IMR-90 (cell line): ENCODE results near the gene OGFOD3. TPM values are rescaled to one million over a fixed set of nuclear protein-coding genes. Genes with fewer than 3 reads are reported as not detected.

Source experiments
- ATAC-seq: fragments of 200-7000 bp; cut with Tn5 transposase; 2 replicates; pipeline ENCODE4 v1.9.1; 2020; ENCODE audit warnings: low read depth, mild to moderate bottlenecking, moderate library complexity
- BruUV-seq: library from RNA; stranded (reverse); fragments of 400-500 nt; replicated peaks from 2 replicates; lab custom pipeline; 2021; lab: Mats Ljungman, UMichigan
- CTCF ChIA-PET: fragments of 300-600 bp; formaldehyde crosslinking; extraction: SDS; loops from one replicate; lab custom pipeline; 2021; ENCODE audit warnings: antibody characterized with exemption; lab: Yijun Ruan, JAX
- POLR2A ChIA-PET: fragments of 300-600 bp; sonication (Branson Sonifier 250); formaldehyde crosslinking; loops from one replicate; lab custom pipeline; 2022; ENCODE audit warnings: antibody characterized with exemption; ENCODE audit not compliant: unreplicated experiment; lab: Charles Lee
- DNase-seq: peaks from one replicate; pipeline ENCODE4 v3.0.0; 2013
- H2AFZ ChIP-seq: replicated peaks from 2 replicates; pipeline ENCODE3; 2013; ENCODE audit warnings: low read length, mild to moderate bottlenecking; ENCODE audit not compliant: poor library complexity
- H2AK5ac ChIP-seq: 2 replicates; pipeline ENCODE4 v1.6.1; 2013; ENCODE audit warnings: low read depth, low read length, inconsistent platforms
- H2AK9ac ChIP-seq: replicated peaks from 2 replicates; pipeline ENCODE3; 2013; ENCODE audit warnings: mild to moderate bottlenecking, low read depth, low read length, moderate library complexity; ENCODE audit not compliant: poor library complexity
- H2BK120ac ChIP-seq: 2 replicates; pipeline ENCODE4 v1.6.1; 2013; ENCODE audit warnings: low read depth, low read length, inconsistent platforms
- H2BK15ac ChIP-seq: 3 replicates; pipeline ENCODE4 v1.6.1; 2013; ENCODE audit warnings: low read depth, low read length, inconsistent platforms
- H2BK20ac ChIP-seq: 2 replicates; pipeline ENCODE4 v1.6.1; 2013; ENCODE audit warnings: low read depth, mild to moderate bottlenecking, inconsistent platforms, low read length, moderate library complexity
- H2BK5ac ChIP-seq: 2 replicates; pipeline ENCODE4 v1.6.1; 2013; ENCODE audit warnings: mild to moderate bottlenecking, low read depth, low read length, inconsistent platforms; ENCODE audit not compliant: poor library complexity, severe bottlenecking
- H3K14ac ChIP-seq: replicated peaks from 2 replicates; pipeline ENCODE4 v1.6.1; 2013; ENCODE audit warnings: low read depth, low read length, inconsistent platforms
- H3K18ac ChIP-seq: 2 replicates; pipeline ENCODE4 v1.6.1; 2013; ENCODE audit warnings: low read depth, low read length, control low read depth
- H3K23ac ChIP-seq: 2 replicates; pipeline ENCODE4 v1.6.1; 2013; ENCODE audit warnings: low read depth, low read length, inconsistent platforms
- H3K27ac ChIP-seq: 2 replicates; pipeline ENCODE4 v1.5.1; 2013; ENCODE audit warnings: mild to moderate bottlenecking, control low read depth, low read length; ENCODE audit not compliant: insufficient read depth
- H3K27me3 ChIP-seq: 2 replicates; pipeline ENCODE4 v1.6.1; 2013; ENCODE audit warnings: low read length; ENCODE audit not compliant: control insufficient read depth, insufficient read depth
- H3K36me3 ChIP-seq: 2 replicates; pipeline ENCODE4 v1.6.1; 2013; ENCODE audit warnings: low read length, mixed read lengths; ENCODE audit not compliant: control insufficient read depth, insufficient read depth
- H3K4ac ChIP-seq: 2 replicates; pipeline ENCODE4 v1.6.1; 2013; ENCODE audit warnings: low read depth, low read length, inconsistent platforms
- H3K4me1 ChIP-seq: 2 replicates; pipeline ENCODE4 v1.6.1; 2013; ENCODE audit warnings: low read length, mixed read lengths; ENCODE audit not compliant: control insufficient read depth, insufficient read depth
- H3K4me2 ChIP-seq: 2 replicates; pipeline ENCODE4 v1.6.1; 2013; ENCODE audit warnings: low read depth, mild to moderate bottlenecking, control low read depth, low read length, moderate library complexity
- H3K4me3 ChIP-seq: 2 replicates; pipeline ENCODE4 v1.5.1; 2013; ENCODE audit warnings: low read depth, mild to moderate bottlenecking, control low read depth, low read length, moderate library complexity; ENCODE audit not compliant: insufficient read depth
- H3K56ac ChIP-seq: 2 replicates; pipeline ENCODE4 v1.6.1; 2013; ENCODE audit warnings: low read length, inconsistent platforms; ENCODE audit not compliant: insufficient read depth; ENCODE audit errors: extremely low read depth
- H3K79me1 ChIP-seq, 2 experiments: 2 replicates each; pipeline ENCODE4 v1.6.1; 2013; ENCODE audit warnings: low read length in 2 of 2, inconsistent platforms in 1 of 2, low read depth in 1 of 2
- H3K9ac ChIP-seq: 2 replicates; pipeline ENCODE4 v1.6.1; 2013; ENCODE audit warnings: low read depth, low read length, control low read depth
- H3K9me1 ChIP-seq: 2 replicates; pipeline ENCODE4 v1.6.1; 2013; ENCODE audit warnings: low read length, inconsistent platforms; ENCODE audit not compliant: insufficient read depth
- H3K9me3 ChIP-seq: 2 replicates; pipeline ENCODE4 v1.6.1; 2013; ENCODE audit warnings: low read length; ENCODE audit not compliant: control insufficient read depth, insufficient read depth
- H4K20me1 ChIP-seq: 2 replicates; pipeline ENCODE4 v1.6.1; 2013; ENCODE audit warnings: low read length, inconsistent platforms; ENCODE audit not compliant: insufficient read depth
- H4K5ac ChIP-seq: 2 replicates; pipeline ENCODE4 v1.6.1; 2013; ENCODE audit warnings: mild to moderate bottlenecking, low read depth, low read length, control low read depth
- H4K8ac ChIP-seq, 2 experiments: 2 replicates each; pipeline ENCODE4 v1.6.1; 2013; ENCODE audit warnings: low read depth in 2 of 2, low read length in 2 of 2, control low read depth in 1 of 2, inconsistent platforms in 1 of 2
- H4K91ac ChIP-seq: 2 replicates; pipeline ENCODE4 v1.6.1; 2013; ENCODE audit warnings: low read depth, low read length, inconsistent platforms; ENCODE audit not compliant: insufficient read depth
- BHLHE40 ChIP-seq: fragments of 150-350 bp; IDR thresholded peaks from 2 replicates; pipeline ENCODE4 v1.6.1; 2016; ENCODE audit warnings: mild to moderate bottlenecking, low read depth, low read length
- CEBPB ChIP-seq: IDR thresholded peaks from 2 replicates; pipeline ENCODE4 v1.6.1; 2012; ENCODE audit warnings: low read depth, low read length, improper control_type of control experiment
- CHD1 ChIP-seq: IDR thresholded peaks from 2 replicates; pipeline ENCODE4 v1.6.1; 2012; ENCODE audit warnings: low read depth, low read length, improper control_type of control experiment
- FOS ChIP-seq: fragments of 150-350 bp; IDR thresholded peaks from 2 replicates; pipeline ENCODE4 v1.6.1; 2016; ENCODE audit warnings: low read depth, low read length
- MAFK ChIP-seq: IDR thresholded peaks from 2 replicates; pipeline ENCODE4 v1.6.1; 2012; ENCODE audit warnings: low read depth, low read length, improper control_type of control experiment
- MAZ ChIP-seq: IDR thresholded peaks from 2 replicates; pipeline ENCODE4 v1.6.1; 2012; ENCODE audit warnings: low read depth, mild to moderate bottlenecking, low read length, improper control_type of control experiment, moderate library complexity, borderline replicate concordance
- MXI1 ChIP-seq: IDR thresholded peaks from 2 replicates; pipeline ENCODE4 v1.6.1; 2012; ENCODE audit warnings: low read depth, mild to moderate bottlenecking, low read length, moderate library complexity, borderline replicate concordance
- NFE2L2 ChIP-seq: fragments of 150-350 bp; IDR thresholded peaks from 2 replicates; pipeline ENCODE4 v1.6.1; 2016; ENCODE audit warnings: low read depth, mild to moderate bottlenecking, low read length
- POLR2A ChIP-seq: IDR thresholded peaks from 2 replicates; pipeline ENCODE4 v1.6.1; 2012; ENCODE audit warnings: mild to moderate bottlenecking, low read depth, low read length
- RAD21 ChIP-seq: IDR thresholded peaks from 2 replicates; pipeline ENCODE4 v1.6.1; 2012; ENCODE audit warnings: low read length, improper control_type of control experiment
- RCOR1 ChIP-seq: IDR thresholded peaks from 2 replicates; pipeline ENCODE4 v1.6.1; 2012; ENCODE audit warnings: mild to moderate bottlenecking, low read length, improper control_type of control experiment; ENCODE audit not compliant: insufficient replicate concordance
- RFX5 ChIP-seq: IDR thresholded peaks from 2 replicates; pipeline ENCODE4 v1.8.0; 2012; ENCODE audit warnings: low read depth, mild to moderate bottlenecking, low read length, moderate library complexity
- SMC3 ChIP-seq: fragments of 150-350 bp; IDR thresholded peaks from 2 replicates; pipeline ENCODE4 v1.6.1; 2016; ENCODE audit warnings: low read depth, mild to moderate bottlenecking, antibody characterized with exemption, low read length, moderate library complexity
- WGBS, 2 experiments: methylation state at CpG; one replicate each; pipeline versions ENCODE4 v1.1.5 to v1.1.7; 2013; ENCODE audit warnings: missing lambda C conversion rate in 2 of 2; ENCODE audit not compliant: insufficient read length in 1 of 2; ENCODE audit errors: extremely low coverage in 2 of 2; 5-methylcytosine and 5-hydroxymethylcytosine counted together
- dilution Hi-C: fragments of 300-500 bp; cut with HindIII; formaldehyde crosslinking; loops from one replicate; pipeline ENCODE4 v1.14.3; 2018; ENCODE audit warnings: low sequenced_read_pairs; ENCODE audit not compliant: unreplicated experiment
- in situ Hi-C: fragments of 300-500 bp; cut with MboI; formaldehyde crosslinking; loops from 3 replicates; pipeline ENCODE4 v1.14.3; 2019; ENCODE audit warnings: low sequenced_read_pairs, inconsistent platforms, mixed read lengths
- intact Hi-C: fragments of 100-400 bp; cut with micrococcal nuclease; formaldehyde crosslinking; loops from 2 replicates; pipeline ENCODE4 v1.10.0; 2022
- polyA plus RNA-seq, 3 experiments: library from polyadenylated mRNA; depleted of rRNA; stranded (reverse); fragments of >200 nt; gene quantifications; 2 replicates each; pipeline ENCODE4 v1.2.3, GENCODE V29; 2012; ENCODE audit warnings: low replicate concordance in 1 of 3
- total RNA-seq: library from RNA; depleted of rRNA; stranded (reverse); fragments of >200 nt; gene quantifications from 2 replicates; pipeline ENCODE4 v1.2.3, GENCODE V29; 2012
- TF ChIP-seq, protein P1 (sequence below): conservative IDR thresholded peaks from 2 replicates; pipeline ENCODE4 v1.5.1; 2012; ENCODE audit warnings: mild to moderate bottlenecking, low read depth, low read length, improper control_type of control experiment
- TF ChIP-seq, protein P2 (sequence below): fragments of 150-350 bp; IDR thresholded peaks from 2 replicates; pipeline ENCODE4 v1.6.1; 2016; ENCODE audit warnings: low read depth, mild to moderate bottlenecking, low read length, moderate library complexity, borderline replicate concordance
- TF ChIP-seq, protein P3 (sequence below): fragments of 150-350 bp; IDR thresholded peaks from 2 replicates; pipeline ENCODE4 v1.6.1; 2017; ENCODE audit warnings: mild to moderate bottlenecking, antibody characterized with exemption, low read length, low read depth

The OGFOD3 gene
- total and polyA plus RNA-seq, 2 of the 4 experiments (the other 2 are of a cell fraction), result 25.3 to 33.4 TPM

DNA sequence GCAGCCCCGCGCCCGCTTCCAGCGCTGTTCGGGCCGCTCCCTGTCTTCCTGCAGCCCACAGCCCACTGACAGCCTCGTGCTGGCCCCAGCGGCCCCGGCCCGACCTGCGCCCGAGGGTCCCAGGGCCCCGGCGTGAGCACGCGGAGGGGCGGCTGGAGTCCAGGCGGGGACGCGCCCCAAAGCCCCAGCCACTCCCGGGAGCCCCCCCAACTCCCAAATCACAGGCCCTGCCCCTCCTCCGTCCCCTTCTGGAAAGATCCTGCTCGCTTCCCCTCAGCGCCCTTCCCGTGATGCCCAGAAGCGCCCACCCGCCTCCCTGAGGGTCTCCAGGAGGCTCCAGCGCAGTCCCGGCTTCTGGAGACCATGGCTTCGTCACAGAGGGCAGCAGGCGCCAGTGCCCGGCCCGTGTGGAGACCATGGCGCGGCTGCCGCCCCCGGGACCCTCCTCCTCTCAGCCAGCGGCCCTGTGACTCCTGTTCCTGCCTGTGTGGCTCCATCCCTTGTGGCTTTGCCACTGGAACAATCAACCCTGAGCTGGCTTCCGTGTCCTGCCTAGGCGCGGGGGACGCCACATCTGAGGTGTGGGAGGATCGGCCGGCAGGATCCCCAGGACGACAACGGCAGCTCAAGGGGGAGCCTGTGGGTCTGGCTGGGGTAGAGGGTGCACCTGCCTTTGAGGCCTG lies 42.9 kb downstream of the OGFOD3 start:
- Histone ChIP-seq H4K91ac (no peak overlapping the region), H3K4me2 (no peak overlapping the region), H3K18ac (no peak overlapping the region), H2BK120ac (no peak overlapping the region), H3K4ac (no peak overlapping the region), H3K36me3 (no peaks in the 10 kb centered on the region), H2AK9ac (no peak overlapping the region), H3K4me1 (no peaks in the 10 kb centered on the region), H2BK20ac (no peak overlapping the region), H3K27me3 (peaks cover 69% of the 10 kb centered on the region), H3K23ac (no peak overlapping the region), H2BK5ac (no peak overlapping the region), H3K14ac (no peak overlapping the region), H3K27ac (no peak overlapping the region), H3K56ac (no peak overlapping the region), H4K20me1 (no peaks in the 10 kb centered on the region), H4K5ac (no peak overlapping the region), H3K9me1 (no peaks in the 10 kb centered on the region), H3K9me3 (no peaks in the 10 kb centered on the region), H3K9ac (no peak overlapping the region), H2BK15ac (no peak overlapping the region), H4K8ac (no peak overlapping the region), H2AFZ (no peak overlapping the region), H3K79me1 (no peaks in the 10 kb centered on the region), H3K4me3 (no peak overlapping the region), H2AK5ac (no peak overlapping the region)
- CTCF ChIA-PET, result no interaction called here
- dilution Hi-C loops, result no loop called here
- 46% methylated on average over 27 of the region's 46 CpGs; no CpG with 5 or more reads in 1 of the 2 experiments for WGBS, 2 experiments
- ATAC-seq (no peak), DNase-seq (no peak)
- POLR2A ChIA-PET, result no interaction called here
- TF ChIP-seq BHLHE40 (no peak), MXI1 (no peak), NFE2L2 (no peak), SMC3 (no peak), CEBPB (no peak), RFX5 (no peak), MAFK (no peak), POLR2A (no peak), MAZ (no peak), FOS (no peak), CHD1 (no peak), RCOR1 (no peak), RAD21 (no peak)
- TF ChIP-seq, protein P1, sequence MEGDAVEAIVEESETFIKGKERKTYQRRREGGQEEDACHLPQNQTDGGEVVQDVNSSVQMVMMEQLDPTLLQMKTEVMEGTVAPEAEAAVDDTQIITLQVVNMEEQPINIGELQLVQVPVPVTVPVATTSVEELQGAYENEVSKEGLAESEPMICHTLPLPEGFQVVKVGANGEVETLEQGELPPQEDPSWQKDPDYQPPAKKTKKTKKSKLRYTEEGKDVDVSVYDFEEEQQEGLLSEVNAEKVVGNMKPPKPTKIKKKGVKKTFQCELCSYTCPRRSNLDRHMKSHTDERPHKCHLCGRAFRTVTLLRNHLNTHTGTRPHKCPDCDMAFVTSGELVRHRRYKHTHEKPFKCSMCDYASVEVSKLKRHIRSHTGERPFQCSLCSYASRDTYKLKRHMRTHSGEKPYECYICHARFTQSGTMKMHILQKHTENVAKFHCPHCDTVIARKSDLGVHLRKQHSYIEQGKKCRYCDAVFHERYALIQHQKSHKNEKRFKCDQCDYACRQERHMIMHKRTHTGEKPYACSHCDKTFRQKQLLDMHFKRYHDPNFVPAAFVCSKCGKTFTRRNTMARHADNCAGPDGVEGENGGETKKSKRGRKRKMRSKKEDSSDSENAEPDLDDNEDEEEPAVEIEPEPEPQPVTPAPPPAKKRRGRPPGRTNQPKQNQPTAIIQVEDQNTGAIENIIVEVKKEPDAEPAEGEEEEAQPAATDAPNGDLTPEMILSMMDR, result no peak
- TF ChIP-seq, protein P2, sequence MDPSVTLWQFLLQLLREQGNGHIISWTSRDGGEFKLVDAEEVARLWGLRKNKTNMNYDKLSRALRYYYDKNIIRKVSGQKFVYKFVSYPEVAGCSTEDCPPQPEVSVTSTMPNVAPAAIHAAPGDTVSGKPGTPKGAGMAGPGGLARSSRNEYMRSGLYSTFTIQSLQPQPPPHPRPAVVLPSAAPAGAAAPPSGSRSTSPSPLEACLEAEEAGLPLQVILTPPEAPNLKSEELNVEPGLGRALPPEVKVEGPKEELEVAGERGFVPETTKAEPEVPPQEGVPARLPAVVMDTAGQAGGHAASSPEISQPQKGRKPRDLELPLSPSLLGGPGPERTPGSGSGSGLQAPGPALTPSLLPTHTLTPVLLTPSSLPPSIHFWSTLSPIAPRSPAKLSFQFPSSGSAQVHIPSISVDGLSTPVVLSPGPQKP, result no peak
- TF ChIP-seq, protein P3, sequence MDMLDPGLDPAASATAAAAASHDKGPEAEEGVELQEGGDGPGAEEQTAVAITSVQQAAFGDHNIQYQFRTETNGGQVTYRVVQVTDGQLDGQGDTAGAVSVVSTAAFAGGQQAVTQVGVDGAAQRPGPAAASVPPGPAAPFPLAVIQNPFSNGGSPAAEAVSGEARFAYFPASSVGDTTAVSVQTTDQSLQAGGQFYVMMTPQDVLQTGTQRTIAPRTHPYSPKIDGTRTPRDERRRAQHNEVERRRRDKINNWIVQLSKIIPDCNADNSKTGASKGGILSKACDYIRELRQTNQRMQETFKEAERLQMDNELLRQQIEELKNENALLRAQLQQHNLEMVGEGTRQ, result no peak
- no TSS peak for BruUV-seq
- in situ Hi-C loops, result no loop called here
- intact Hi-C loops, result no loop called here
